Adrenal gland (tissue), 12 donors: ENCODE measurements around the gene TMEM235. TPM values are rescaled to one million over a fixed set of nuclear protein-coding genes. Genes with fewer than 3 reads are reported as not detected.

Source experiments
- DNase-seq, 7 donors: peaks; one replicate each; pipeline ENCODE4 v3.0.0-alpha.2; 2019 to 2020
- H3K27ac ChIP-seq, 5 donors: fragments of 200-600 bp; sonication (generic) in 4 of 5; 1 replicate in 3 of 5; 2 replicates in 2 of 5; pipeline versions ENCODE4 v1.5.1 to v1.8.0; 2016 to 2020; ENCODE audit warnings: mild to moderate bottlenecking in 1 of 5
- H3K27me3 ChIP-seq: fragments of 200-600 bp; 2 replicates; pipeline ENCODE4 v1.8.0; 2021
- H3K36me3 ChIP-seq, 2 donors: fragments of 200-600 bp; replicated peaks in 1 of 2; 1 replicate in 1 of 2; 2 replicates in 1 of 2; pipeline versions ENCODE4 v1.5.1 to v1.8.0; 2018 to 2022
- H3K4me1 ChIP-seq, 2 donors: fragments of 200-600 bp; replicated peaks in 1 of 2; 1 replicate in 1 of 2; 2 replicates in 1 of 2; pipeline versions ENCODE4 v1.5.1 to v1.8.0; 2018 to 2021
- H3K4me3 ChIP-seq, 4 donors: fragments of 200-600 bp; sonication (generic) in 3 of 4; one replicate each; pipeline ENCODE4 v1.5.1; 2016 to 2018
- H3K9me3 ChIP-seq, 3 donors: fragments of 200-600 bp; sonication (generic) in 1 of 3; replicated peaks in 1 of 3; 1 replicate in 2 of 3; 2 replicates in 1 of 3; pipeline versions ENCODE4 v1.5.1 to v1.8.0; 2016 to 2021
- CTCF ChIP-seq, 6 experiments: fragments of 450-650 bp in 4 of 6; fragments of 200-600 bp in 2 of 6; sonication (generic) in 1 of 6; IDR thresholded peaks; 1 replicate in 5 of 6; 2 replicates in 1 of 6; pipeline versions ENCODE4 v1.5.1 to v1.8.0; 2016 to 2021; ENCODE audit warnings: antibody characterized with exemption in 6 of 6, mild to moderate bottlenecking in 2 of 6, moderate library complexity in 1 of 6
- POLR2A ChIP-seq, 2 donors: fragments of 450-650 bp; IDR thresholded peaks; one replicate each; pipeline ENCODE4 v1.6.1; 2017; ENCODE audit warnings: antibody characterized with exemption in 2 of 2, mild to moderate bottlenecking in 2 of 2, moderate library complexity in 1 of 2
- WGBS, 4 donors: extraction: QIAGEN DNeasy Blood & Tissue Kit in 2 of 4; methylation state at CpG; one replicate each; pipeline versions ENCODE4 v1.1.5 to v1.1.7; 2013 to 2017; 5-methylcytosine and 5-hydroxymethylcytosine counted together
- intact Hi-C, 2 donors: fragments of 100-400 bp; cut with DNase I; formaldehyde crosslinking; loops; one replicate each; pipeline versions ENCODE4 v1.14.1 to v1.15.0; 2022 to 2023
- polyA plus RNA-seq, 3 donors: library from polyadenylated mRNA; stranded (reverse); fragments of 200-250 nt in 2 of 3; fragments of 350-450 nt in 1 of 3; fragmentation: Illumina TruSeq in 1 of 3; extraction: RNeasy Lipid Tissue Mini Kit (QIAGEN cat#74804) in 1 of 3; gene quantifications; one replicate each; pipeline ENCODE4 v1.2.3, GENCODE V29; 2013 to 2014
- total RNA-seq, 9 donors: library from RNA; depleted of rRNA in 4 of 9; stranded (reverse); fragments of >200 nt in 4 of 9; fragments of 120-200 nt in 1 of 9; fragmentation: NEBNext Ultra II Directional in 1 of 9; extraction: Animal tissue kit (Norgen Biotek cat#: 25700) in 1 of 9; gene quantifications; one replicate each; pipeline versions ENCODE4 v1.1.0 to v1.2.4, GENCODE V29; 2013 to 2023
- donor health status: healthy with polysubstance abuse.
- donor health status: Bipolar disorder and iron deficiency.
- donor health status: DM: yes; HTN: yes; CAD: no.
- donor health status: DM: no; HTN: no; CAD: no.
- donor health status: DM: no; HTN: no; CAD: no.
- donor health status: DM: yes; HTN: yes; CAD: no.

The TMEM235 gene
- total and polyA plus RNA-seq, 12 donors = 0.07 TPM; not detected in 11

- DNase-seq = peak; percentile 86 to 90 (median 87)
- H3K27me3 ChIP-seq = no peaks in the 10 kb centered on the region
- H3K4me3 ChIP-seq = peak overlapping the region in 1 of 4 donors; percentile 1
- H3K27ac ChIP-seq = peak overlapping the region in 2 of 5 donors; percentile 29 to 64
- peak; percentile 95 to 100 (median 98) for TF ChIP-seq CTCF (IDR thresholded peaks at IDR 0.05)
- TF ChIP-seq POLR2A (IDR thresholded peaks at IDR 0.05) = no peak
- H3K9me3 ChIP-seq = no peaks in the 10 kb centered on the region
- no peaks in the 10 kb centered on the region for H3K36me3 ChIP-seq
- WGBS, 4 donors = 25 to 45% (median 28%) methylated on average over 7 to 27 of the region's 27 CpGs
- intact Hi-C loops = loop anchor here in 1 of 2 donors (5.0 kb wide), 1 partner anchor 139 kb away; no protein-coding TSS in a partner anchor
- peaks cover 0 to 16% of the 10 kb centered on the region in 2 donors for H3K4me1 ChIP-seq
These were observed 19.7 kb downstream of the TMEM235 start for GRCh38 chr17:78250891-78251772.

GRCh38 chr17:78251773-78252103, 20.3 kb downstream of the TMEM235 start:
- Histone ChIP-seq H3K36me3 (no peaks in the 10 kb centered on the region), H3K27ac (no peak overlapping the region), H3K4me3 (no peak overlapping the region), H3K9me3 (no peaks in the 10 kb centered on the region), H3K27me3 (no peaks in the 10 kb centered on the region), H3K4me1 (peaks cover 0 to 20% of the 10 kb centered on the region in 2 donors)
- no peak for TF ChIP-seq CTCF (IDR thresholded peaks at IDR 0.05)
- TF ChIP-seq POLR2A (IDR thresholded peaks at IDR 0.05) = no peak
- intact Hi-C loops = loop anchor here in 1 of 2 donors (5.0 kb wide), 1 partner anchor 139 kb away; no protein-coding TSS in a partner anchor
- DNase-seq = no peak
- 64 to 76% (median 68%) methylated on average over 6 of the region's 6 CpGs for WGBS, 4 donors

GRCh38 chr17:78252111-78252634, 20.7 kb downstream of the TMEM235 start:
- H3K27me3 ChIP-seq = no peaks in the 10 kb centered on the region
- peaks cover 0 to 24% of the 10 kb centered on the region in 2 donors for H3K4me1 ChIP-seq
- no peak for TF ChIP-seq POLR2A (IDR thresholded peaks at IDR 0.05)
- TF ChIP-seq CTCF (IDR thresholded peaks at IDR 0.05) = no peak
- no peak overlapping the region for H3K4me3 ChIP-seq
- H3K27ac ChIP-seq = no peak overlapping the region
- no peak for DNase-seq
- WGBS, 4 donors = 71 to 79% (median 76%) methylated on average over 4 to 12 of the region's 12 CpGs
- H3K36me3 ChIP-seq = no peaks in the 10 kb centered on the region
- intact Hi-C loops = loop anchor here in 1 of 2 donors (5.0 kb wide), 1 partner anchor 140 kb away; no protein-coding TSS in a partner anchor
- no peaks in the 10 kb centered on the region for H3K9me3 ChIP-seq
